HL-60 (cell line): Measurements from ENCODE around the gene GATC.
"Not testable (repeated sequence)": the region's sequence is repeated elsewhere in the genome, so short reads cannot be mapped to it uniquely, and the experiment has no call there.

ENCODE experiments used
- DNase-seq, 2 experiments: peaks; one replicate each; pipeline ENCODE4 v3.0.0-alpha.2; 2010 to 2020; ENCODE audit warnings: low read depth in 1 of 2, low spot score in 1 of 2
- H3K27ac ChIP-seq: fragments of 250-450 bp; sonication (Bioruptor Pico); replicated peaks from 2 replicates; pipeline ENCODE4 v1.5.1; 2020; ENCODE audit warnings: mild to moderate bottlenecking, moderate library complexity
- H3K27me3 ChIP-seq: fragments of 250-450 bp; sonication (Bioruptor Pico); 2 replicates; pipeline ENCODE4 v1.5.1; 2021; ENCODE audit warnings: mild to moderate bottlenecking, moderate library complexity; ENCODE audit not compliant: insufficient read depth, poor library complexity, severe bottlenecking
- H3K4me3 ChIP-seq: replicated peaks from 2 replicates; pipeline ENCODE4 v1.5.1; 2011; ENCODE audit warnings: mild to moderate bottlenecking, control low read depth, low read length; ENCODE audit not compliant: insufficient read depth
- CTCF ChIP-seq: IDR thresholded peaks from one replicate; pipeline ENCODE4 v1.5.1; 2011; ENCODE audit warnings: low read length, control low read depth, inconsistent platforms; ENCODE audit not compliant: insufficient read depth
- GABPA ChIP-seq: IDR thresholded peaks from 2 replicates; pipeline ENCODE4 v1.6.1; 2012; ENCODE audit warnings: low read depth
- POLR2AphosphoS5 ChIP-seq: IDR thresholded peaks from 2 replicates; pipeline ENCODE4 v1.6.1; 2012; ENCODE audit warnings: low read depth
- REST ChIP-seq: IDR thresholded peaks from 2 replicates; pipeline ENCODE4 v1.6.1; 2012; ENCODE audit warnings: low read depth; ENCODE audit not compliant: insufficient replicate concordance
- SPI1 ChIP-seq: IDR thresholded peaks from 2 replicates; pipeline ENCODE4 v1.6.1; 2012; ENCODE audit warnings: low read depth, mild to moderate bottlenecking, borderline replicate concordance

GATC gene

GRCh38 chr12:120438495-120439198 lies 7.6 kb upstream of the GATC start:
- no peak for DNase-seq
- Histone ChIP-seq H3K27me3 (no peaks in the 10 kb centered on the region), H3K27ac (peak overlapping the region; percentile 87), H3K4me3 (peak overlapping the region; percentile 95)
- no peak for TF ChIP-seq SPI1
- no peak; the same call in 1 of the 2 replicates for TF ChIP-seq POLR2AphosphoS5
- no peak for TF ChIP-seq REST
- no peak for TF ChIP-seq CTCF
- TF ChIP-seq GABPA, result no peak

- Histone ChIP-seq H3K27ac (peak overlapping the region; percentile 87), H3K27me3 (no peaks in the 10 kb centered on the region), H3K4me3 (peak overlapping the region; percentile 95; the same call in 1 of the 2 replicates)
- DNase-seq, result peak in 1 of 2 experiments; percentile 65
- TF ChIP-seq SPI1 (no peak), CTCF (peak; percentile 65)
These were observed 6.5 kb upstream of the GATC start for GRCh38 chr12:120439646-120440247.

- H3K27me3 ChIP-seq, result no peaks in the 10 kb centered on the region
- H3K4me3 ChIP-seq, result no peak overlapping the region
- peak overlapping the region; percentile 36 for H3K27ac ChIP-seq
- DNase-seq, result no peak
- TF ChIP-seq CTCF (no peak), POLR2AphosphoS5 (no peak), GABPA (no peak), SPI1 (no peak), REST (no peak)
These were observed 1.6 kb upstream of the GATC start for GRCh38 chr12:120444676-120445075.

- not testable (repeated sequence) for H3K27me3 ChIP-seq, DNase-seq
- H3K4me3 ChIP-seq, result peak overlapping the region; percentile 89
- H3K27ac ChIP-seq, result peak overlapping the region; percentile 93
These were observed 567 bp downstream of the GATC start for GRCh38 chr12:120446844-120447178.
